Measurements from ENCODE around the gene MYL6B.

MYL6B gene

GRCh38 chr12:56146492-56147460 is 5.6 kb upstream of the MYL6B start:
- no peak for TF ChIP-seq CTCF (conservative IDR thresholded peaks at IDR 0.05; ENCODE audit: low read depth)
- POLR2A ChIA-PET (ENCODE audit: low non-redundant PET): interaction anchor here (0.7 kb wide), 2 partner anchors 14 to 114 kb away, joined by 7 to 8 read pairs; no protein-coding TSS in a partner anchor
- no peak for DNase-seq (ENCODE audit: low spot score)
- CTCF ChIA-PET: no interaction called here
- H3K27ac ChIP-seq: peak overlapping the region; percentile 11; the same call in 1 of the 2 replicates

- CTCF ChIA-PET: interaction anchor here (0.6 to 1.3 kb wide), 2 partner anchors 37 to 49 kb away, joined by 4 to 5 read pairs; no protein-coding TSS in a partner anchor
- peak; percentile 33 for DNase-seq (ENCODE audit: low spot score)
- peak overlapping the region; percentile 97 for H3K27ac ChIP-seq
- POLR2A ChIA-PET (ENCODE audit: low non-redundant PET): no interaction called here
- no peak for TF ChIP-seq CTCF (conservative IDR thresholded peaks at IDR 0.05; ENCODE audit: low read depth)
Observed at GRCh38 chr12:56150563-56150962, 1.8 kb upstream of the MYL6B start.

- DNase-seq (ENCODE audit: low spot score): peak; percentile 70
- peak overlapping the region; percentile 97 for H3K27ac ChIP-seq
- ChIA-PET CTCF (interaction anchor here (0.6 to 1.3 kb wide), 5 partner anchors 12 to 36 kb away, joined by 3 to 6 read pairs (median 4); no protein-coding TSS in a partner anchor), POLR2A (ENCODE audit: low non-redundant PET) (interaction anchor here (0.6 kb wide), 1 partner anchor 16 kb away, joined by 4 read pairs; no protein-coding TSS in a partner anchor)
- peak; percentile 59 for TF ChIP-seq CTCF (conservative IDR thresholded peaks at IDR 0.05; ENCODE audit: low read depth)
Observed at GRCh38 chr12:56151672-56152131, 685 bp upstream of the MYL6B start.

- no peak for TF ChIP-seq CTCF (conservative IDR thresholded peaks at IDR 0.05; ENCODE audit: low read depth)
- ChIA-PET POLR2A (ENCODE audit: low non-redundant PET) (no interaction called here), CTCF (no interaction called here)
- DNase-seq (ENCODE audit: low spot score): no peak
- H3K27ac ChIP-seq: peak overlapping the region; percentile 97
Observed at GRCh38 chr12:56152756-56153677, 630 bp downstream of the MYL6B start.

- POLR2A ChIA-PET (ENCODE audit: low non-redundant PET): no interaction called here
- DNase-seq (ENCODE audit: low spot score): no peak
- CTCF ChIA-PET: no interaction called here
- H3K27ac ChIP-seq: peak overlapping the region; percentile 97
- TF ChIP-seq CTCF (conservative IDR thresholded peaks at IDR 0.05; ENCODE audit: low read depth): no peak
Observed at GRCh38 chr12:56153678-56154065, 1.3 kb downstream of the MYL6B start.

- no peak for DNase-seq (ENCODE audit: low spot score)
- ChIA-PET CTCF (no interaction called here), POLR2A (ENCODE audit: low non-redundant PET) (no interaction called here)
- H3K27ac ChIP-seq: peak overlapping the region; percentile 97
- TF ChIP-seq CTCF (conservative IDR thresholded peaks at IDR 0.05; ENCODE audit: low read depth): no peak
Observed at GRCh38 chr12:56154246-56154771, 1.9 kb downstream of the MYL6B start.
